Measurements from ENCODE around the gene KIRREL3.

DNA sequence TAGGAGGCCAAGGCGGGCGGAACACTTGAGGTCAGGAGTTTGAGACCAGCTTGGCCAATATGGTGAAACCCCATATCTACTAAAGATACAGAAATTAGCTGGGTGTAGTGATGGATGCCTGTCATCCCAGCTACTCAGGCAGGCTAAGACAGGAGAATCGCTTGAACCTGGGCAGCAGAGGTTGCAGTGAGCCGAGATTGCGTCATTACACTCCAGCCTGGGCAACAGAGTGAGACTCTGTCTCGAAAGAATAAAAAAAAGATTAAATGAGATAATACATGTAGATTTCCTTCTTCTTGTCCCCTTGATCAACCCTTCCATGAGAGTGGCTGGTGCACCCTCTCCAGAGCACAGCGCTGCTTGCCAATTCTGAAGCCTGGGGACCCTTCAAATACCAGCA is 538.1 kb downstream of the KIRREL3 start:
- TF ChIP-seq ZNF274 (IDR thresholded peaks at IDR 0.05; ENCODE audit: low read depth, low read length), result no peak
- no peak for TF ChIP-seq YY1 (IDR thresholded peaks at IDR 0.05; ENCODE audit: insufficient read depth, insufficient read length)
- no peak for TF ChIP-seq SUZ12 (IDR thresholded peaks at IDR 0.05; ENCODE audit: extremely low read depth, insufficient read depth, insufficient read length)

Data from NT2/D1 (cell line).